ENCODE results near the gene MS4A2. TPM values are rescaled to one million over a fixed set of nuclear protein-coding genes. Genes with fewer than 3 reads are reported as not detected.

The MS4A2 gene
- total and polyA plus RNA-seq, 5 donors: 0.09 to 0.97 (median 0.64) TPM

Other genes with a start within 250 kb of the MS4A2 start
- gene CBLIF, start 243.2 kb upstream of the MS4A2 start, total RNA-seq: not detected
- gene CBLIF, start 243.2 kb upstream of the MS4A2 start, polyA plus RNA-seq: not detected
- gene TCN1, start 222.2 kb upstream of the MS4A2 start, total RNA-seq: not detected
- gene TCN1, start 222.2 kb upstream of the MS4A2 start, polyA plus RNA-seq: not detected
- gene OOSP3, start 209.9 kb upstream of the MS4A2 start, total RNA-seq: not detected
- not detected for gene OOSP3, start 209.9 kb upstream of the MS4A2 start, polyA plus RNA-seq
- gene OOSP1, start 150.2 kb upstream of the MS4A2 start, total RNA-seq: not detected
- gene OOSP1, start 150.2 kb upstream of the MS4A2 start, polyA plus RNA-seq: 0.16 TPM
- gene OOSP4A, start 124.6 kb upstream of the MS4A2 start, total RNA-seq: not detected
- not detected for gene OOSP4A, start 124.6 kb upstream of the MS4A2 start, polyA plus RNA-seq
- gene OOSP4B, start 71.5 kb upstream of the MS4A2 start, total RNA-seq: not detected
- gene OOSP4B, start 71.5 kb upstream of the MS4A2 start, polyA plus RNA-seq: not detected
- gene OOSP2, start 48.3 kb upstream of the MS4A2 start, total RNA-seq: not detected
- not detected for gene OOSP2, start 48.3 kb upstream of the MS4A2 start, polyA plus RNA-seq
- gene MS4A3, start 32.0 kb upstream of the MS4A2 start, total RNA-seq: not detected
- gene MS4A3, start 32.0 kb upstream of the MS4A2 start, polyA plus RNA-seq: not detected
- 10 to 100 TPM; 63.0 to 99.0 (median 82.8) TPM for gene MS4A6A, start 94.4 kb downstream of the MS4A2 start, total RNA-seq
- 16.5 TPM for gene MS4A6A, start 94.4 kb downstream of the MS4A2 start, polyA plus RNA-seq
- 1 to 10 TPM in 3 of 4 donors, under 1 TPM in 1; 0.85 to 2.5 (median 1.3) TPM for gene MS4A4E, start 154.5 kb downstream of the MS4A2 start, total RNA-seq
- gene MS4A4E, start 154.5 kb downstream of the MS4A2 start, polyA plus RNA-seq: 0.27 TPM
- gene MS4A4A, start 192.0 kb downstream of the MS4A2 start, total RNA-seq: 10 to 100 TPM; 12.6 to 21.5 (median 20.1) TPM
- 5.1 TPM for gene MS4A4A, start 192.0 kb downstream of the MS4A2 start, polyA plus RNA-seq
- not detected for gene MS4A6E, start 238.6 kb downstream of the MS4A2 start, total RNA-seq
- gene MS4A6E, start 238.6 kb downstream of the MS4A2 start, polyA plus RNA-seq: not detected